ENCODE data around the gene TBC1D3G. TPM values are rescaled to one million over a fixed set of nuclear protein-coding genes. Genes with fewer than 3 reads are reported as not detected.
A peak's percentile ranks its signal among the peaks of the same experiment; 100 is the strongest.
"Not testable (repeated sequence)": the region's sequence is repeated elsewhere in the genome, so short reads cannot be mapped to it uniquely, and the experiment has no call there.

The TBC1D3G gene
- total and polyA plus RNA-seq, 10 of the 15 experiments (the other 5 are each of a cell fraction or from before 2014, with no cell fraction given): not detected

DNA sequence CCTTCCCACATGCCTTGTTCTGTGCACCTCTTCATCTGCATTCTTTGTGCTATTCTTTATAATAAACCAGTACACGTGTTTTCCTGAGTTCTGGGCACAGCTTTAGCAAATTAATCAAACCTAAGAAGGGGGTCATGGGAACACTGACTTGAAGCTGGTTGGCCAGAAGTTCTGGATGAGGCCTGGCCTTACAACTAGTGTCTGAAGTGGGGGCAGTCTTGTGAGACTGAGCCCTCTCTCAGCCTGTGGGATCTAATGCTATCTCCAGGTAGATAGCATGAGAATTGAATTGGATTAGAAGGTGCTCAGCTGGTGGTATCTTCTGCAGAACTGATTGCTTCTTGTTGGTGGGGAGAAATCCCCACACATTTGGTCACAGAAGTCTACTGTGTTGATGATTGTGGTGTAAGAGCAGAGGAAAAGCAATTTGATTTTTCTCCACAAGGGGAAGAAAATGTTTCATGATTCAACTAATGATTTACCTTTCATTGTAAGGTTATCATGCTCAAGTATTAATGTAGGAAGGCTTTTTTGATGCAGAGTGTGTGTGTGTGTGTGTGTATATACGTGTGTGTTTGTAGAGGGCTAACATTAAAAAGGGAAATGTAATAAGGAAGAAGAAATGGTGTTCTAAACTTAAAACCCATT, 33.6 kb upstream of the TBC1D3G start:
- in situ Hi-C loops (cut with MboI); H3K4me3 ChIP-seq; intact Hi-C loops (cut with micrococcal nuclease; ENCODE audit: unreplicated experiment); H3K4me1 ChIP-seq (ENCODE audit: control insufficient read depth, insufficient read depth, low read length); H3K27ac ChIP-seq (ENCODE audit: control insufficient read depth, insufficient read depth); BruUV-seq (replicated peaks); H3K27me3 ChIP-seq (replicated peaks in 1 of 2; ENCODE audit: control insufficient read depth in 2 of 2, insufficient read depth in 2 of 2, low read length in 1 of 2); H3K4me2 ChIP-seq (ENCODE audit: control insufficient read depth, insufficient read depth); CTCF ChIA-PET; H4K20me1 ChIP-seq (ENCODE audit: control insufficient read depth, insufficient read depth); ATAC-seq; H3K36me3 ChIP-seq (ENCODE audit: control insufficient read depth in 2 of 2, insufficient read depth in 2 of 2, low read length in 1 of 2); H3K9ac ChIP-seq (ENCODE audit: control insufficient read depth, insufficient read depth, low read length); DNase-seq (ENCODE audit: low read depth, low spot score); H3K9me3 ChIP-seq (replicated peaks; ENCODE audit: control insufficient read depth, insufficient read depth, low read length); RAD21 ChIA-PET (ENCODE audit: unreplicated experiment); H2AFZ ChIP-seq (ENCODE audit: control insufficient read depth, low read depth, low read length); FAIRE-seq; H3K79me2 ChIP-seq (ENCODE audit: control insufficient read depth, insufficient read depth, low read length); SMC1A ChIA-PET (ENCODE audit: uncharacterized antibody, unreplicated experiment); POLR2A ChIA-PET: not testable (repeated sequence)
- WGBS (ENCODE audit: insufficient coverage, insufficient replicate concordance, low lambda C conversion rate, missing lambda C conversion rate): 0% methylated on average over 1 of the region's 2 CpGs

DNA sequence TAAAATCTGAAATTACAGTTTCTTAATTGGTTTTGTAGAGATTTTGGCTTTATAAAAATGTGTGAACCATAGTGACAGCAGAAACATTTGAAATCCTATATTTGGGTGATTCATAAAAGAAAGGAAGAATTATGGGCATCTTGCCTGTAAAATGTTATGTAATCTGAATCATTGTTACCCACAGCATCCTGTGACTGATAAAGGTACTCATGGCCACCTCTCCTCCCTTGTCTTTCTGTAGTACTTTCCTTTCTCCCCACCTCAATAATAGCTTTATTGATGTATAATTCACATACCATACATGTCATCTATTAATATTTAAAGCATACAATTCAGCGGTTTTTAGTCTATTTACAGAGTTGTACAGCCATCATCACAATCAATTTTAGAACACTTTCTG, 28.5 kb upstream of the TBC1D3G start:
- H3K4me3 ChIP-seq; H3K9me3 ChIP-seq (replicated peaks; ENCODE audit: control insufficient read depth, insufficient read depth, low read length); in situ Hi-C loops (cut with MboI); H4K20me1 ChIP-seq (ENCODE audit: control insufficient read depth, insufficient read depth); H3K4me2 ChIP-seq (ENCODE audit: control insufficient read depth, insufficient read depth); H3K9ac ChIP-seq (ENCODE audit: control insufficient read depth, insufficient read depth, low read length); H3K27me3 ChIP-seq (replicated peaks in 1 of 2; ENCODE audit: control insufficient read depth in 2 of 2, insufficient read depth in 2 of 2, low read length in 1 of 2); FAIRE-seq; H3K36me3 ChIP-seq (ENCODE audit: control insufficient read depth in 2 of 2, insufficient read depth in 2 of 2, low read length in 1 of 2); POLR2A ChIA-PET; RAD21 ChIA-PET (ENCODE audit: unreplicated experiment); SMC1A ChIA-PET (ENCODE audit: uncharacterized antibody, unreplicated experiment); H2AFZ ChIP-seq (ENCODE audit: control insufficient read depth, low read depth, low read length); H3K79me2 ChIP-seq (ENCODE audit: control insufficient read depth, insufficient read depth, low read length); intact Hi-C loops (cut with micrococcal nuclease; ENCODE audit: unreplicated experiment); DNase-seq (ENCODE audit: low read depth, low spot score); CTCF ChIA-PET; H3K4me1 ChIP-seq (ENCODE audit: control insufficient read depth, insufficient read depth, low read length); BruUV-seq (replicated peaks); H3K27ac ChIP-seq (ENCODE audit: control insufficient read depth, insufficient read depth); ATAC-seq: not testable (repeated sequence)
- WGBS (ENCODE audit: insufficient coverage, insufficient replicate concordance, low lambda C conversion rate, missing lambda C conversion rate): no CpG with 5 or more reads among the region's 1 CpG

DNA sequence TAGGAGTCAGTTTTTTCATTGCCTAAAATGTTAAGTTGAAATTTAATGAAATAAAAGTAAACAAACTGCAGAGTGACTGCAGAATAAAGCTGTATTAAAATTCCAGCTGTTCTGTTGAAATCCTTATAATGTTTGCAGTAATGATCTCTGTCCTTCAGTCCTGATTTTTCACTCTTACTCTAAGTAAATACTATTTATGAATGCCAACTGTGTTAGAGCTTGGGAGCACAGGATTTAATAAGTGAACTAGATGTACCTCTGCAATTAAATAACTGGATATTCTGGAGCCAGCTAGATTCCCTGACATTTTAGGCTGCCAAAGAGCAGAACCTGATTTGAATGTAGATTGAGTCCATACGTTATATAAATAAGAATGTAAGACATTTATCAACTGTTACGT, 7.9 kb upstream of the TBC1D3G start:
- H3K4me3 ChIP-seq; intact Hi-C loops (cut with micrococcal nuclease; ENCODE audit: unreplicated experiment); CTCF ChIA-PET; H2AFZ ChIP-seq (ENCODE audit: control insufficient read depth, low read depth, low read length); H3K4me1 ChIP-seq (ENCODE audit: control insufficient read depth, insufficient read depth, low read length); SMC1A ChIA-PET (ENCODE audit: uncharacterized antibody, unreplicated experiment); H3K9me3 ChIP-seq (replicated peaks; ENCODE audit: control insufficient read depth, insufficient read depth, low read length); H4K20me1 ChIP-seq (ENCODE audit: control insufficient read depth, insufficient read depth); H3K79me2 ChIP-seq (ENCODE audit: control insufficient read depth, insufficient read depth, low read length); H3K27me3 ChIP-seq (replicated peaks in 1 of 2; ENCODE audit: control insufficient read depth in 2 of 2, insufficient read depth in 2 of 2, low read length in 1 of 2); ATAC-seq; DNase-seq (ENCODE audit: low read depth, low spot score); RAD21 ChIA-PET (ENCODE audit: unreplicated experiment); H3K4me2 ChIP-seq (ENCODE audit: control insufficient read depth, insufficient read depth); POLR2A ChIA-PET; in situ Hi-C loops (cut with MboI); FAIRE-seq; H3K36me3 ChIP-seq (ENCODE audit: control insufficient read depth in 2 of 2, insufficient read depth in 2 of 2, low read length in 1 of 2); H3K9ac ChIP-seq (ENCODE audit: control insufficient read depth, insufficient read depth, low read length); H3K27ac ChIP-seq (ENCODE audit: control insufficient read depth, insufficient read depth): not testable (repeated sequence)
- WGBS (ENCODE audit: insufficient coverage, insufficient replicate concordance, low lambda C conversion rate, missing lambda C conversion rate): no CpG with 5 or more reads among the region's 2 CpGs
- BruUV-seq (replicated peaks): TSS peak; percentile 82

DNA sequence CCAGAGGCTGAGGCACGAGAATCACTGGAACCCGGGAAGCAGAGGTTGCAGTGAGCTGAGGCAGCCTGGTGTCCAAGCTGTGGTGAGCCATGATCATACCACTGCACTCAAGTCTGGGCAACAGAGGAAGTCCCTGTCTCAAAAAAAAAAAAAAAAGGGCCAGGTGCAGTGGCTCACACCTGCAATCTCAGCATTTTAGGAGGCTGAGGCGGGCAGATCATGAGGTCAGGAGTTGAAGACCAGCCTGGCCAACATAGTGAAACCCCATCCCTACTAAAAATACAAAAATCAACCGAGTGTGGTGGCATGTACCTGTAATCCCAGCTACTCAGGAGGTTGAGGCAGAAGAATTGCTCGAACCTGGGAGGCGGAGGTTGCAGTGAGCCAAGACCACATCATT, 38.8 kb downstream of the TBC1D3G start:
- 0% methylated on average over 1 of the region's 6 CpGs for WGBS (ENCODE audit: insufficient coverage, insufficient replicate concordance, low lambda C conversion rate, missing lambda C conversion rate)
- H3K4me2 ChIP-seq (ENCODE audit: control insufficient read depth, insufficient read depth); H3K9ac ChIP-seq (ENCODE audit: control insufficient read depth, insufficient read depth, low read length); H3K36me3 ChIP-seq (ENCODE audit: control insufficient read depth in 2 of 2, insufficient read depth in 2 of 2, low read length in 1 of 2); ATAC-seq; BruUV-seq (replicated peaks); H3K27me3 ChIP-seq (replicated peaks in 1 of 2; ENCODE audit: control insufficient read depth in 2 of 2, insufficient read depth in 2 of 2, low read length in 1 of 2); SMC1A ChIA-PET (ENCODE audit: uncharacterized antibody, unreplicated experiment); RAD21 ChIA-PET (ENCODE audit: unreplicated experiment); DNase-seq (ENCODE audit: low read depth, low spot score); H3K9me3 ChIP-seq (replicated peaks; ENCODE audit: control insufficient read depth, insufficient read depth, low read length); H4K20me1 ChIP-seq (ENCODE audit: control insufficient read depth, insufficient read depth); H3K27ac ChIP-seq (ENCODE audit: control insufficient read depth, insufficient read depth); H3K4me3 ChIP-seq; FAIRE-seq; H3K4me1 ChIP-seq (ENCODE audit: control insufficient read depth, insufficient read depth, low read length); CTCF ChIA-PET; in situ Hi-C loops (cut with MboI); intact Hi-C loops (cut with micrococcal nuclease; ENCODE audit: unreplicated experiment); H2AFZ ChIP-seq (ENCODE audit: control insufficient read depth, low read depth, low read length); H3K79me2 ChIP-seq (ENCODE audit: control insufficient read depth, insufficient read depth, low read length); POLR2A ChIA-PET: not testable (repeated sequence)
